DND-41 (cell line): ENCODE measurements around the gene PFDN1.

Source experiments
- ATAC-seq: fragments of 200-7000 bp; cut with Tn5 transposase; 3 replicates; pipeline ENCODE4 v1.9.1; 2021; ENCODE audit warnings: low read depth; ENCODE audit not compliant: insufficient read depth
- DNase-seq: peaks from one replicate; pipeline ENCODE4 v3.0.0-alpha.2; 2020
- H2AFZ ChIP-seq: 2 replicates; pipeline ENCODE4 v1.6.0; 2012; ENCODE audit warnings: low read depth, low read length
- H3K27ac ChIP-seq: 2 replicates; pipeline ENCODE4 v1.5.1; 2012; ENCODE audit warnings: low read length, inconsistent platforms
- H3K27me3 ChIP-seq: fragments of 200-600 bp; sonication (generic); 2 replicates; pipeline ENCODE4 v1.6.0; 2012; ENCODE audit warnings: low read length, mild to moderate bottlenecking, inconsistent platforms; ENCODE audit not compliant: insufficient read depth, poor library complexity
- H3K36me3 ChIP-seq: 2 replicates; pipeline ENCODE4 v1.5.1; 2012; ENCODE audit warnings: low read length, inconsistent platforms; ENCODE audit not compliant: insufficient read depth
- H3K4me1 ChIP-seq: 2 replicates; pipeline ENCODE4 v1.5.1; 2012; ENCODE audit warnings: mild to moderate bottlenecking, low read length; ENCODE audit not compliant: insufficient read depth
- H3K4me2 ChIP-seq: 2 replicates; pipeline ENCODE4 v1.6.0; 2012; ENCODE audit warnings: mild to moderate bottlenecking, moderate library complexity, low read length, inconsistent platforms; ENCODE audit not compliant: insufficient read depth
- H3K4me3 ChIP-seq, 2 experiments: fragments of 200-600 bp in 1 of 2; shearing (Covaris generic) in 1 of 2; 2 replicates each; pipeline ENCODE4 v1.5.1; 2012 to 2016; ENCODE audit warnings: inconsistent platforms in 2 of 2, low read length in 2 of 2, mild to moderate bottlenecking in 2 of 2, low read depth in 1 of 2, moderate library complexity in 1 of 2
- H3K79me2 ChIP-seq: 2 replicates; pipeline ENCODE4 v1.6.0; 2012; ENCODE audit warnings: low read length, inconsistent platforms; ENCODE audit not compliant: insufficient read depth
- H3K9ac ChIP-seq: 2 replicates; pipeline ENCODE4 v1.6.0; 2012; ENCODE audit warnings: low read depth, mild to moderate bottlenecking, inconsistent platforms, low read length, moderate library complexity
- H3K9me3 ChIP-seq: 2 replicates; pipeline ENCODE4 v1.5.1; 2012; ENCODE audit warnings: low read length, moderate library complexity, mild to moderate bottlenecking, inconsistent platforms; ENCODE audit not compliant: insufficient read depth, severe bottlenecking
- H4K20me1 ChIP-seq: 2 replicates; pipeline ENCODE4 v1.6.0; 2012; ENCODE audit warnings: low read length; ENCODE audit not compliant: insufficient read depth
- CTCF ChIP-seq: IDR thresholded peaks from 2 replicates; pipeline ENCODE4 v1.5.1; 2012; ENCODE audit warnings: borderline replicate concordance, low read length, moderate library complexity, mild to moderate bottlenecking; ENCODE audit not compliant: poor library complexity, severe bottlenecking; ENCODE audit errors: extremely low read depth
- EZH2 ChIP-seq: IDR thresholded peaks from 3 replicates; pipeline ENCODE4 v1.6.1; 2012; ENCODE audit warnings: borderline replicate concordance, low read depth, mild to moderate bottlenecking, moderate library complexity, low read length, inconsistent platforms; ENCODE audit not compliant: severe bottlenecking

Gene PFDN1

DNA sequence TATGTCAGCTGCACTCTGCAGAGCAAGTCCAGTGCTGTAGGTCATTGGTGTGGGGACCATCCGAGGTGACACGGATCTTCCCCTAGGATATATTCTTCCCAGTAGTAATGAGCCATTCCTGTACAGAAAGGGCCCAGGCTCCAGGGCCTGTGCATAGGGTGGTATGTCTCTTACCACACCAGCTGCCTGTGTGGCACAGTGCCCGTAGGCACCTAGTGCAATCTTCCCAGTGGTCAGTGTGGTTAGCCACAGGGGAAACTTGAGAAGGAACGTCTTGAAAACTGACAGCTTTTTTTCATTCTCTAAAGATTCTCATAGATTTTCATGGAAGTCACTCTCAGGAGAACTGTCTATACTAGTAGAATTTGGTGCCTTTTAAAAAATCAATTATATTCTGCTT, 88.1 kb downstream of the PFDN1 start:
- DNase-seq (peak; percentile 48), ATAC-seq (peak; percentile 88)
- Histone ChIP-seq H3K27me3 (no peaks in the 10 kb centered on the region), H3K27ac (no peak overlapping the region), H4K20me1 (peaks cover 7% of the 10 kb centered on the region; the same call in 1 of the 2 replicates), H3K4me2 (no peak overlapping the region), H3K9ac (no peak overlapping the region), H3K36me3 (no peaks in the 10 kb centered on the region), H3K79me2 (no peaks in the 10 kb centered on the region), H3K4me1 (peaks cover 3% of the 10 kb centered on the region; the same call in 1 of the 2 replicates), H3K9me3 (no peaks in the 10 kb centered on the region), H3K4me3 (no peak overlapping the region), H2AFZ (no peak overlapping the region)
- TF ChIP-seq EZH2 = no peak
- no peak for TF ChIP-seq CTCF

GRCh38 chr5:140213370-140213983, 89.4 kb downstream of the PFDN1 start:
- Histone ChIP-seq H3K27me3 (no peaks in the 10 kb centered on the region), H3K9ac (no peak overlapping the region), H3K79me2 (no peaks in the 10 kb centered on the region), H3K36me3 (no peaks in the 10 kb centered on the region), H4K20me1 (peaks cover 7% of the 10 kb centered on the region; the same call in 1 of the 2 replicates), H3K4me2 (no peak overlapping the region), H3K9me3 (no peaks in the 10 kb centered on the region), H3K4me3 (no peak overlapping the region), H3K4me1 (peaks cover 3% of the 10 kb centered on the region; the same call in 1 of the 2 replicates), H3K27ac (no peak overlapping the region), H2AFZ (no peak overlapping the region)
- DNase-seq (no peak), ATAC-seq (no peak)
- TF ChIP-seq EZH2 = no peak
- no peak for TF ChIP-seq CTCF

DNA sequence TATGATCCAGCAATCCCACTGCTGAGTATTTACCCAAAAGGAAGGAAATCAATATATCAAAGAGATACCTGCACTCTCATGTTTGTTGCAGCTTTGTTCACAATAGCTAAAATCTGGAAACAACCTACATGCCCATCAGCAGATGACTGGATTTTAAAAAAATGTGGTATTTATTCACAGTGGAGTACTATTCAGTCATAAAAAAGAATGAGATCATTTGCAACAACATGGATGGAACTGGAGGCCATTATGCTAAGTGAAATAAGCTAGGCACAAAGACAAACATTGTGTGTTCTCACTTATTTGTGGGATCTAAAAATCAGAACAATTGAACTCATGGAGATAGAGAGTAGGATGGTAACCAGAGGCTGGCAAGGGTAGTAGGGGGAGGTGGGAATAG, 94.8 kb downstream of the PFDN1 start:
- H3K4me3 ChIP-seq = no peak overlapping the region
- H3K9me3 ChIP-seq = no peaks in the 10 kb centered on the region

More for the DNA sequence above, 94.8 kb downstream of the PFDN1 start:
- DNase-seq (no peak), ATAC-seq (no peak)
- no peaks in the 10 kb centered on the region for H4K20me1 ChIP-seq
- H3K27ac ChIP-seq = no peak overlapping the region
- TF ChIP-seq EZH2 (no peak), CTCF (no peak)
- H3K9ac ChIP-seq = no peak overlapping the region
- no peaks in the 10 kb centered on the region for H3K79me2 ChIP-seq
- no peaks in the 10 kb centered on the region for H3K4me1 ChIP-seq
- H3K4me2 ChIP-seq = no peak overlapping the region
- H3K27me3 ChIP-seq = no peaks in the 10 kb centered on the region
- H3K36me3 ChIP-seq = no peaks in the 10 kb centered on the region
- no peak overlapping the region for H2AFZ ChIP-seq
